Astrocyte of the spinal cord (primary cell): Measurements from ENCODE around the gene FSTL5.

Experiments used
- DNase-seq: peaks from one replicate; pipeline ENCODE4 v3.0.0; 2011; ENCODE audit warnings: low read depth, low spot score
- H3K4me3 ChIP-seq: 2 replicates; pipeline ENCODE4 v1.5.1; 2011; ENCODE audit warnings: low read depth, mild to moderate bottlenecking, low read length, moderate library complexity
- in situ Hi-C: cut with HindIII; loops from 2 replicates; pipeline ENCODE4 v1.10.0; 2017; ENCODE audit warnings: low sequenced_read_pairs
- TF ChIP-seq, protein P1 (sequence below): IDR thresholded peaks from 2 replicates; pipeline ENCODE4 v1.5.1; 2012; ENCODE audit warnings: low read depth, mild to moderate bottlenecking, low read length, inconsistent platforms

The FSTL5 gene

DNA sequence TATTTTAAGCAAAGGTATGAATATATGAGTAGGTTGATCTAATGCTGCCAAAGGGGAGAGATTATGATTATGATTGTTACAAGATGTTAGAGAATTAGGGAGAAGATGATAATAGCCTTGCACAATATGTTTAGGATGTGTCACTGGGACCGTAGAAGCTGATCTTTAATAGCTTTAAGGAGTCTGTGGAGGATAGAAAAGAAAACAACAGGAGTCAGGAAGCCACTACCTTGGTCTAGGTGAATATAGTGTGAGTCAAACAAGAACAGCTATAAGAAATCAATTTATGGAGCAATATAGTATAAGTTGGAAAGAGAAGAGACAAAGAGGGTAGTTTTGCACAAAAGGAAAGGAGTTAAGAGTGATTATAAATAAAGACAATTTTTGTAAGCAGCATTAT is 232.7 kb downstream of the FSTL5 start:
- H3K4me3 ChIP-seq = no peak overlapping the region
- TF ChIP-seq, protein P1, sequence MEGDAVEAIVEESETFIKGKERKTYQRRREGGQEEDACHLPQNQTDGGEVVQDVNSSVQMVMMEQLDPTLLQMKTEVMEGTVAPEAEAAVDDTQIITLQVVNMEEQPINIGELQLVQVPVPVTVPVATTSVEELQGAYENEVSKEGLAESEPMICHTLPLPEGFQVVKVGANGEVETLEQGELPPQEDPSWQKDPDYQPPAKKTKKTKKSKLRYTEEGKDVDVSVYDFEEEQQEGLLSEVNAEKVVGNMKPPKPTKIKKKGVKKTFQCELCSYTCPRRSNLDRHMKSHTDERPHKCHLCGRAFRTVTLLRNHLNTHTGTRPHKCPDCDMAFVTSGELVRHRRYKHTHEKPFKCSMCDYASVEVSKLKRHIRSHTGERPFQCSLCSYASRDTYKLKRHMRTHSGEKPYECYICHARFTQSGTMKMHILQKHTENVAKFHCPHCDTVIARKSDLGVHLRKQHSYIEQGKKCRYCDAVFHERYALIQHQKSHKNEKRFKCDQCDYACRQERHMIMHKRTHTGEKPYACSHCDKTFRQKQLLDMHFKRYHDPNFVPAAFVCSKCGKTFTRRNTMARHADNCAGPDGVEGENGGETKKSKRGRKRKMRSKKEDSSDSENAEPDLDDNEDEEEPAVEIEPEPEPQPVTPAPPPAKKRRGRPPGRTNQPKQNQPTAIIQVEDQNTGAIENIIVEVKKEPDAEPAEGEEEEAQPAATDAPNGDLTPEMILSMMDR = no peak
- no peak for DNase-seq
- in situ Hi-C loops = no loop called here

GRCh38 chr4:161929956-161930355 is 233.8 kb downstream of the FSTL5 start:
- H3K4me3 ChIP-seq = no peak overlapping the region
- TF ChIP-seq, protein P1 = no peak
- DNase-seq = peak; percentile 38
- in situ Hi-C loops = no loop called here

DNA sequence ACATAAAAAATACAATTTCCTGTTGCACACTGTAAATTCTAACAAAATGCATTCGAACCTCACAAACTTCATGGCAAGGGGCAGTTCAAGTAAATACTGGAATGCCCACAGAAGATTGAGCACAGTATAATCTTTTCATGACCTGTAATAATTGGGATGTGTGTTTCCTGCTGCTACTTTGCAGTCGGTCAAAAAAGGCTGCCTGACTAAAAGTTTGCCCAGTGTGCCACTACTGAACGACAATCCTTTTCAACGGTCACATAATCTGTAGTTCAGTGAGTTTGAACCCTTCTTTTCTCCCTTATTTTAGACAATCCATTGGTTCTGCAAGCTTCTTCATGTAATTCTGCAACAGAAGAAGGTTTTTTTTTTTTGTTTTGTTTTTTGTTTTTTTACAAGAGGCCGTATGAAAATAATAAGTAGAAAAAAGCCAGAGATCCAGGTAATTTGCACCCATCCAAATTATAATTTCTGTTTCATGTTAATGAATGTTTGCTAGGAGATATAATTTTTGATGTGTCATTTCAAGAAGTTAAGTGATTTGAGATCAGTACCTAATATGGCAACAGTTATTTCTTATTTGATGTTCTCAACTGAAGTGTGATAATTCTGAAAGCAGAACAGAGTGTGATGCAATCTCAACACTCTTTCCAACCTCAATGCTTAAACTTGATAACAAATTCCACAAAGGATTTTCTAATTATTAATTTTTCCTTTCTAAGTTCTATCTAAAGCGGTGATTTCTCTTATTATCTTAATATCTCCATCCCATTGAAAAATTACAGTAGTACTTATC is 237.6 kb downstream of the FSTL5 start:
- TF ChIP-seq, protein P1 = no peak
- H3K4me3 ChIP-seq = no peak overlapping the region
- DNase-seq = no peak
- in situ Hi-C loops = no loop called here

DNA sequence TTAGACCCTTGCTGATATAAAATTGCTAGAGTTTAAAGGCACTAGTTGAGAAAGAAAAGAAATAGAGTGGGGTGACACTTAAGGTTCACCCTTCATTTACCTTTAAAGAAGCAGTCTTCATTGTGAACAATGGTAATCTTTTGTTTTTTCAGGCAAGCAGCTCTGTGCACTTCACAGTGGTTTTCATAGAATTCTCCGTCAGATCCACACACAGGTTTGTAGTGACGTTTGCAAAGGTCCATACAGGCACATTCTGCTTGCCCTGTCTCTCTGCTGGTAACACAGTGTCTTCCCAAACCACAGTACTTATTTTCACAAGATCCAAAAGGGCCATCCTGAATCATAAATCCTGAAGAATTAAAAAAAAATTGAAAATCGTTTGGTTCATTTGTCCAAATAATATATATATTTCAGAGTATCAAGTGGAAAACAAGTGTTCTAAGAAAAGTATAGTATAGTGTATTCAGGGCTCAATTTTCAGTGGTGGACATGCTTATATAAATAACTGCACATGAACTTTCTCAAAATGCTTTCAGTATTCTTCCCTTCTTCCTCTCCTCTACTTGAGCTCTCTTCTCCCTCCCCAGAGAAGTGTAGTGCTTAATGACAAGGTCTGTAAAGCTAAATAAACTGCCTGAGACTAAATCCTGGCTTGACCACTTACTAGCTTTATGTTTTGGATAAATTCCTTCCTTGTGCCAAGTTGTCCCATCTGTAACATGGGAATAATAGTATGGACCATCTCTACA is 243.3 kb downstream of the FSTL5 start:
- TF ChIP-seq, protein P1 = no peak
- no peak overlapping the region for H3K4me3 ChIP-seq
- DNase-seq = no peak
- in situ Hi-C loops = no loop called here

DNA sequence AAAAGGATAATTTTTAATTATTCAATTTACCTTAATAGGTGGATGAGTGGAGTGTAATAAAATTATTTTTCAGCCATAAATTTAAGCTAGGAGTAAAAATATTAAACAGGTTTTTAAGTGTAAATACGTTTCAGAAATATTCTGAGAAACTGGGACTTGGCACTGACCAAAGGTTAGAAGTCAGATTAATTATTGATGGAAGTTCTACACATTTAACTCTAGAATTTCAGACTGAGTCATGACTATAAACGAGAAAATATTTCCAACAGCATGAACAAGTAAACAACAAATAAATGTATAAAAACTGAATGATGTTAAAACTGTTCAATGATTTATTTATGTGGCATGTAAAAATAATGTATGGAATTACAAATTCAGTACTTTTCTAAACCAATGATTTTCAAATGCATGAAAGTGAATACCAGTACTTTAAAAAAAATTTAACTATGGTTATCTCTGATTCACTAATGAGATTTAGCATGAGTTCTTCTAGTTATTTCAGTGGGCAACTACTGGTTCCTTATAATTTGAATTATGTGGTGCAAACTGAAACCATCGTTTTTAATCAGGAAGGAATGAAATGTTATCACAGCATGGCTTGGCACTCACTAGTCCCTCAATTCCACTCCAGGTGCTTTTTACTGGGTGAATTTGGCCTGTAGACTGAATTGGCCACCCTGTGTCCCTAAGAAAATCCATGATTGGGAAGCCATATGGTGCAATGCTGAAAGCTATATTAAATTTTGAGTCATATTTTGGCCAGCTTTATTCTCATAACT is 244.2 kb downstream of the FSTL5 start:
- TF ChIP-seq, protein P1 = no peak
- H3K4me3 ChIP-seq = no peak overlapping the region
- DNase-seq = no peak
- in situ Hi-C loops = no loop called here

GRCh38 chr4:161916035-161916434 is 247.8 kb downstream of the FSTL5 start:
- H3K4me3 ChIP-seq = no peak overlapping the region
- TF ChIP-seq, protein P1 = no peak
- DNase-seq = no peak
- in situ Hi-C loops = no loop called here
